DOHH2 (cell line): ENCODE data around the gene NPL.

Source experiments
- CTCF ChIP-seq: fragments of 200-600 bp; sonication (generic); IDR thresholded peaks from one replicate; pipeline ENCODE4 v1.5.1; 2014; ENCODE audit warnings: antibody characterized with exemption, mild to moderate bottlenecking, low read depth, low read length; ENCODE audit not compliant: poor library complexity, severe bottlenecking
- EZH2phosphoT487 ChIP-seq: fragments of 200-600 bp; sonication (generic); IDR thresholded peaks from 2 replicates; pipeline ENCODE4 v1.6.1; 2017; ENCODE audit warnings: borderline replicate concordance, mild to moderate bottlenecking, antibody characterized with exemption, low read length, moderate library complexity, mixed read lengths

- TF ChIP-seq CTCF (peak; percentile 67), EZH2phosphoT487 (no peak)
Measured at GRCh38 chr1:182784556-182785171, 4.9 kb upstream of the NPL start.
